H1 (cell line): ENCODE measurements around the gene SRGAP2C.
"Not testable (repeated sequence)": the region's sequence is repeated elsewhere in the genome, so short reads cannot be mapped to it uniquely, and the experiment has no call there.

Experiments used
- CEBPB ChIP-seq: IDR thresholded peaks from 2 replicates; pipeline ENCODE4 v1.6.1; 2012; ENCODE audit warnings: low read depth, low read length
- EZH2 ChIP-seq: fragments of 200-600 bp; sonication (generic); IDR thresholded peaks from 2 replicates; pipeline ENCODE4 v1.7.1; 2012; ENCODE audit warnings: low read depth, mild to moderate bottlenecking, moderate library complexity, low read length, inconsistent platforms; ENCODE audit not compliant: severe bottlenecking
- HDAC2 ChIP-seq, 2 experiments: fragments of 300-600 bp in 1 of 2; sonication (generic) in 1 of 2; IDR thresholded peaks; 2 replicates each; pipeline ENCODE4 v1.6.1; 2011 to 2012; ENCODE audit warnings: low read depth in 2 of 2, low read length in 2 of 2, mild to moderate bottlenecking in 2 of 2, moderate library complexity in 2 of 2, borderline replicate concordance in 1 of 2, inconsistent platforms in 1 of 2
- JUN ChIP-seq: IDR thresholded peaks from 2 replicates; pipeline ENCODE4 v1.6.1; 2011; ENCODE audit warnings: low read depth, mild to moderate bottlenecking, improper control_type of control experiment, low read length
- JUND ChIP-seq: IDR thresholded peaks from 2 replicates; pipeline ENCODE4 v1.6.1; 2011; ENCODE audit warnings: mild to moderate bottlenecking, improper control_type of control experiment, low read length
- NRF1 ChIP-seq: IDR thresholded peaks from 2 replicates; pipeline ENCODE4 v1.6.1; 2011; ENCODE audit warnings: mild to moderate bottlenecking, low read depth, low read length, improper control_type of control experiment
- PHF8 ChIP-seq: fragments of 200-600 bp; sonication (generic); conservative IDR thresholded peaks from 2 replicates; pipeline ENCODE4 v1.7.1; 2012; ENCODE audit warnings: low read depth, mild to moderate bottlenecking, inconsistent platforms, low read length, moderate library complexity
- POLR2AphosphoS5 ChIP-seq: IDR thresholded peaks from 2 replicates; pipeline ENCODE4 v1.6.1; 2011; ENCODE audit warnings: low read depth, low read length
- RFX5 ChIP-seq: IDR thresholded peaks from 2 replicates; pipeline ENCODE4 v1.6.1; 2011; ENCODE audit warnings: low read depth, low read length, improper control_type of control experiment, borderline replicate concordance
- TAF1 ChIP-seq: IDR thresholded peaks from 2 replicates; pipeline ENCODE4 v1.6.1; 2011; ENCODE audit warnings: mild to moderate bottlenecking, low read depth, low read length
- TF ChIP-seq, protein P1 (sequence below), 3 experiments: IDR thresholded peaks; 1 replicate in 2 of 3; 2 replicates in 1 of 3; pipeline versions ENCODE4 v1.5.1 to v1.6.1; 2011; ENCODE audit warnings: low read length in 3 of 3, mild to moderate bottlenecking in 3 of 3, inconsistent platforms in 2 of 3, low read depth in 1 of 3, moderate library complexity in 1 of 3; ENCODE audit not compliant: insufficient read depth in 1 of 3; ENCODE audit errors: control extremely low read depth in 1 of 3
- TF ChIP-seq, protein P2 (sequence below): IDR thresholded peaks from 2 replicates; pipeline ENCODE4 v1.6.1; 2011; ENCODE audit warnings: low read length, improper control_type of control experiment

DNA sequence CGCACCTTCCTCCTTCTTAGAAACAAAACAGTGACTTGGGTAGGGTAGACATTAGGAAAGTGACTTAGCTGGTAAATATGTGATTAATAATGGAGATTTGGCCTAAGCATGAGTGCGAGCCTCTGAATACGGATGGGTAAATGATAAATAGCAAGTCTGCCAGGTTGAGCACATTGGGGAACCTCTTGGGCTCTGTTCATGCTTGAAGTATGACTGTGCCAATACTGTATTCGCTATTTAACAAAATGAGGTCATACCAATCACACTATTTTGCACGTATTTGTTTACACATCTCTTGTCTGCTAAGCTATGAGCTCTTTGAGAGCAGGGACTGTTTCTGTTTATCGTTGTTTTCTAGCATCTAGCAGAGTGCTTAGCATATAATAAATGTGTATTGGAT is 23.6 kb downstream of the SRGAP2C start:
- TF ChIP-seq, protein P1, sequence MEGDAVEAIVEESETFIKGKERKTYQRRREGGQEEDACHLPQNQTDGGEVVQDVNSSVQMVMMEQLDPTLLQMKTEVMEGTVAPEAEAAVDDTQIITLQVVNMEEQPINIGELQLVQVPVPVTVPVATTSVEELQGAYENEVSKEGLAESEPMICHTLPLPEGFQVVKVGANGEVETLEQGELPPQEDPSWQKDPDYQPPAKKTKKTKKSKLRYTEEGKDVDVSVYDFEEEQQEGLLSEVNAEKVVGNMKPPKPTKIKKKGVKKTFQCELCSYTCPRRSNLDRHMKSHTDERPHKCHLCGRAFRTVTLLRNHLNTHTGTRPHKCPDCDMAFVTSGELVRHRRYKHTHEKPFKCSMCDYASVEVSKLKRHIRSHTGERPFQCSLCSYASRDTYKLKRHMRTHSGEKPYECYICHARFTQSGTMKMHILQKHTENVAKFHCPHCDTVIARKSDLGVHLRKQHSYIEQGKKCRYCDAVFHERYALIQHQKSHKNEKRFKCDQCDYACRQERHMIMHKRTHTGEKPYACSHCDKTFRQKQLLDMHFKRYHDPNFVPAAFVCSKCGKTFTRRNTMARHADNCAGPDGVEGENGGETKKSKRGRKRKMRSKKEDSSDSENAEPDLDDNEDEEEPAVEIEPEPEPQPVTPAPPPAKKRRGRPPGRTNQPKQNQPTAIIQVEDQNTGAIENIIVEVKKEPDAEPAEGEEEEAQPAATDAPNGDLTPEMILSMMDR (IDR thresholded peaks at IDR 0.05; ENCODE audit: control extremely low read depth in 1 of 3, insufficient read depth in 1 of 3, low read depth in 1 of 3, low read length in 3 of 3) = not testable (repeated sequence)
- TF ChIP-seq TAF1; CEBPB; JUN; JUND; PHF8; HDAC2 (IDR thresholded peaks at IDR 0.05; ENCODE audit: borderline replicate concordance in 1 of 2, low read depth in 2 of 2, low read length in 2 of 2); RFX5; POLR2AphosphoS5; NRF1; EZH2: not testable (repeated sequence)
- TF ChIP-seq, protein P2, sequence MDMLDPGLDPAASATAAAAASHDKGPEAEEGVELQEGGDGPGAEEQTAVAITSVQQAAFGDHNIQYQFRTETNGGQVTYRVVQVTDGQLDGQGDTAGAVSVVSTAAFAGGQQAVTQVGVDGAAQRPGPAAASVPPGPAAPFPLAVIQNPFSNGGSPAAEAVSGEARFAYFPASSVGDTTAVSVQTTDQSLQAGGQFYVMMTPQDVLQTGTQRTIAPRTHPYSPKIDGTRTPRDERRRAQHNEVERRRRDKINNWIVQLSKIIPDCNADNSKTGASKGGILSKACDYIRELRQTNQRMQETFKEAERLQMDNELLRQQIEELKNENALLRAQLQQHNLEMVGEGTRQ = not testable (repeated sequence)
